ENCODE results near the gene C6orf89.
"Not testable (repeated sequence)": the region's sequence is repeated elsewhere in the genome, so short reads cannot be mapped to it uniquely, and the experiment has no call there.

C6orf89 gene

GRCh38 chr6:36933519-36933918 is 47.8 kb downstream of the C6orf89 start:
- no peak for DNase-seq (ENCODE audit: extremely low read depth, low read depth)
- no peak for TF ChIP-seq CTCF (IDR thresholded peaks at IDR 0.05; ENCODE audit: low read depth, low read length)

GRCh38 chr6:36934901-36935300 is 49.1 kb downstream of the C6orf89 start:
- no peak for DNase-seq (ENCODE audit: extremely low read depth, low read depth)
- no peak for TF ChIP-seq CTCF (IDR thresholded peaks at IDR 0.05; ENCODE audit: low read depth, low read length)

- no peak for DNase-seq (ENCODE audit: extremely low read depth, low read depth)
Observed at GRCh38 chr6:36936824-36937223, 51.1 kb downstream of the C6orf89 start.

GRCh38 chr6:36937896-36938295 is 52.1 kb downstream of the C6orf89 start:
- no peak for TF ChIP-seq CTCF (IDR thresholded peaks at IDR 0.05; ENCODE audit: low read depth, low read length)
- no peak for DNase-seq (ENCODE audit: extremely low read depth, low read depth)

More at GRCh38 chr6:36936824-36937223, 51.1 kb downstream of the C6orf89 start:
- TF ChIP-seq CTCF (IDR thresholded peaks at IDR 0.05; ENCODE audit: low read depth, low read length) = no peak

- no peak for TF ChIP-seq CTCF (IDR thresholded peaks at IDR 0.05; ENCODE audit: low read depth, low read length)
- DNase-seq (ENCODE audit: extremely low read depth, low read depth) = no peak
Observed at GRCh38 chr6:36938536-36938935, 52.8 kb downstream of the C6orf89 start.

- DNase-seq (ENCODE audit: extremely low read depth, low read depth) = not testable (repeated sequence)
Observed at GRCh38 chr6:36939005-36939404, 53.3 kb downstream of the C6orf89 start.

- DNase-seq (ENCODE audit: extremely low read depth, low read depth) = no peak
- TF ChIP-seq CTCF (IDR thresholded peaks at IDR 0.05; ENCODE audit: low read depth, low read length) = no peak
Observed at GRCh38 chr6:36940027-36940426, 54.3 kb downstream of the C6orf89 start.

- not testable (repeated sequence) for DNase-seq (ENCODE audit: extremely low read depth, low read depth)
Observed at GRCh38 chr6:36941561-36941960, 55.8 kb downstream of the C6orf89 start.

GRCh38 chr6:36942329-36942728 is 56.6 kb downstream of the C6orf89 start:
- not testable (repeated sequence) for DNase-seq (ENCODE audit: extremely low read depth, low read depth)

All from AG09319 (cell line).